Measurements from ENCODE around the gene ARMH1.
A peak's percentile ranks its signal among the peaks of the same experiment; 100 is the strongest.

Gene ARMH1

DNA sequence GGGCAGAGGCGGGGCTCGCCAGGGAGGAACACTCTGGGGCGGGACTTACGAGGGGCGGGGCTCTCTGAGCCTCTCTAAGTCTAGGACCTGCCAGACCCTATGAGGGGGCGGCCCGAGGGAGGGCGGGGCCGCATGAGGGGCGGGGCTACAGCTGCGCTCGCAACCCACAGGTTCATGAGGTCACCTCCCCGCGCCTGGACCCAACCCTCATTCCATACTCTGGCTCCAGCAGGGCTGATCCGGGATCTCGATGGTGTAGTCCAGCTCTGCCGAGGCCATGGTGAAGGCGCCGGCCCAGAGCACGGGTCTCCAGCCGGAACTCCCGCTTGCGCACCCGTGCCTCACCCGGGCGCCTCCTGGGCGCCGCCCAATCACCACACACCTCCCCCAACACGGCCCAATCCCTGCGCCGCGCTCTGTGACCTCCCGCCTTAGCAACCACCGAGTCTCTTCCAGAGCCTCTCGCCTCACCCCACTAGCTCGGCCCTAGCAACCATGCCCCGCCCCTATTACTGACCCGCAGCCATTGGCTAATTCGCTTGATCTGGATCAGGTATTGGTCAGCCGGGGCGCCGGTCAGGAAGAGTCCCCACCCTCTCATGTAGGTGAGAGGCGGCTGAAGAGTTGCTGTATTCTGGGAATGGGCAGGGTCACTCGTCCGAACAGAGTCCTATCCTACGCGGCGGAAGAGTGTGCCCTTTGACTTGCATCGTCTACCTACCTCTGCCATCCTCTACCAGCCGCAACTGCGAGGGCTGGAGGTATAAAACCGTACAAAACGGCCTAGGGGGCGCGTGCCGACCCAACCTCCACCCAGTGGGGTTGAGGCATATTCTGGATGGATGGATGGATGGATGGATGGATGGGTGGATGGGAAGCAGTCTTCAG, at the start of gene ARMH1, which contains the start of gene TMEM53:
Gene ARMH1, plus strand, starts transcription at position 602 of the 888 bp plus-strand sequence. CDS start 14,984 bp downstream, outside the sequence.
Gene TMEM53, minus strand, starts transcription at position 369 of the 888 bp plus-strand sequence. Its CDS starts 90 bp downstream, at position 279.
- peak; percentile 99 for DNase-seq (ENCODE audit: low read depth)

DNA sequence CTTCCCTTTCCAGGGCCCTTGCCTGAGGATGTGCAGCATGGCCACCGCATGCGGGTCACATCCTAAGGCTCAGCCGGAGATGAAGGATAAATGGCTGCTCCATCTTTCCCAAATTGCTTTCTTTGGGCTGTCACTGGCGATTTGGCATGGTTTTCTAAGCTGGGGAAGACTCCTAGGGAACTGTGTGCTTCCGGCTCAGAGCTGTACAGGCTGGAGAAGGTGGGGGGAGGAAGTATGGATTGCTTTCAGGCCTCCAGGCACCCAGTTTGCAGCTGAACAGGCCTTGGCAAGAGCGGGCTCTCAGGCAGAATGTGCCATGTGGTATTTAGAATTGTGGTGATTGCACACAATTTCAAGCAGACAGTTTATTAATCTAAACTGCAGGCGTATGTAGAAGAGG, 49.2 kb upstream of the ARMH1 start:
- no peak for DNase-seq (ENCODE audit: low read depth)

DNA sequence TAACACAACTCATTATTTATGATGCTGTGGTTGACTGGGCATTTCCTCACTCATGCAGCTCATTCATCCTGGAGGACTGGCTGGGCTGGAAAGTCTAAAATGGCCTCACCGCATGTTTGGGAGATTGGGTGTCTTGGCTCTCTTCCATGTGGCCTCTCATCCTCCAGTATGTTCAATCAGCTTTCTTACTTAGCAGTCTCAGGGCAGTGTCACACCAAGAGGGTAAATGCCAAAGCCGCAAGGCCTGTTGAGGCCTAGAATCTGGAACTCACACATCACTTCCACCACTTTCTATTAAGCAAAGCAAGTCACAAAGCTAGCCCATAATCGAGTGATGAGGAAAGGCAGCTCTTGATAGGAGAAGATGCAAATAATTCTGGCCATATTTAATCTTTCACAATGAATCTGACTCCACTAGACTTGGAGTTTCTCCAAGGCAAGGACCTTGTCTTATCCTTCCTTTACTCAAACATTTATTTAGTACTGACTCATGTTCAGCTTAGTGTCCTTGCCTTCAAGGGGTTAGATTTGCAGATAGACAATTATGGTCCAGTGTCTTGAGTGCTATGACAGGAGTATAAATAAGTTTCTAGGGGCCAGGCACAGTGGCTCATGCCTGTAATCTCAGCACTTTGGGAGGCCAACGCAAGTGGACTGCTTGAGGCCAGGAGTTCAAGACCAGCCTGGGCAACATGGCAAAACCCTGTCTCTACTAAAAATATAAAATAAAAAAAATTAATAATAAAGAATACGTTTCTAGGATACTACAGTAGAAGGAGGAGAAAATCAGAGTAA, 45.4 kb upstream of the ARMH1 start:
- DNase-seq (ENCODE audit: low read depth) = no peak

DNA sequence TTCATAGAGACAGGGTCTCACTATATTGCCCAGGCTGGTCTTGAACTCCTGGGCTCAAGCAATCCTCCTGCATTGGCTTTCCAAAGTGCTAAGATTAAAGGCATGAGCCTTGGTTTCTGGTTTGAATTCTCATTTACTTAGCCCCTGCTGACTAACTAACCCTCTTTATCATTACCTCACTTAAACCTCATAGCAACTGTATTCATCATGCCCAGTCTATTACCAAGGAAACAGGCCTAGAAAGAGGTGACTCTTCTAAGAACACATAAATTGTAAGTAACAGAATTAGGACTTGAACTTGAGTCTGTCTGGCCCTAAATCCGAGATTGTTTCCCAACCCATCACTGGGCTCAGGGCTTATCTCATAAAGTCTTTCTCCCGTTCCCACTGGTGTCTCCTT, 44.4 kb upstream of the ARMH1 start:
- no peak for DNase-seq (ENCODE audit: low read depth)

DNA sequence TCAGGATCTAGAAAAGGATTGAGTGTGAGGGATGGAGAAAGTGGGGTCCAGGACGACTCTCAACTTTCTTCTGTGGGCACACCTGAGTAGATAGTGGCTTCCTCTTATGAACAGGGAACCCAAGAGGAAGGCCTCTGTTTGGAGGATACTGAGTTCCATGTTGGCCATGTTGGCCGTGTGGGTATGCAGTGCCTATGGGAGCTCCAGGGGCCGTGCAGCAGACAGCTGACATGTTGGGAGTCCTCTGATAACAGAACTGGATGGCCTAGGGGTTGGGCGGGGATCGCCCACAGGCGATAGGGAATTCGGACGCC, 43.2 kb upstream of the ARMH1 start:
- DNase-seq (ENCODE audit: low read depth) = no peak

DNA sequence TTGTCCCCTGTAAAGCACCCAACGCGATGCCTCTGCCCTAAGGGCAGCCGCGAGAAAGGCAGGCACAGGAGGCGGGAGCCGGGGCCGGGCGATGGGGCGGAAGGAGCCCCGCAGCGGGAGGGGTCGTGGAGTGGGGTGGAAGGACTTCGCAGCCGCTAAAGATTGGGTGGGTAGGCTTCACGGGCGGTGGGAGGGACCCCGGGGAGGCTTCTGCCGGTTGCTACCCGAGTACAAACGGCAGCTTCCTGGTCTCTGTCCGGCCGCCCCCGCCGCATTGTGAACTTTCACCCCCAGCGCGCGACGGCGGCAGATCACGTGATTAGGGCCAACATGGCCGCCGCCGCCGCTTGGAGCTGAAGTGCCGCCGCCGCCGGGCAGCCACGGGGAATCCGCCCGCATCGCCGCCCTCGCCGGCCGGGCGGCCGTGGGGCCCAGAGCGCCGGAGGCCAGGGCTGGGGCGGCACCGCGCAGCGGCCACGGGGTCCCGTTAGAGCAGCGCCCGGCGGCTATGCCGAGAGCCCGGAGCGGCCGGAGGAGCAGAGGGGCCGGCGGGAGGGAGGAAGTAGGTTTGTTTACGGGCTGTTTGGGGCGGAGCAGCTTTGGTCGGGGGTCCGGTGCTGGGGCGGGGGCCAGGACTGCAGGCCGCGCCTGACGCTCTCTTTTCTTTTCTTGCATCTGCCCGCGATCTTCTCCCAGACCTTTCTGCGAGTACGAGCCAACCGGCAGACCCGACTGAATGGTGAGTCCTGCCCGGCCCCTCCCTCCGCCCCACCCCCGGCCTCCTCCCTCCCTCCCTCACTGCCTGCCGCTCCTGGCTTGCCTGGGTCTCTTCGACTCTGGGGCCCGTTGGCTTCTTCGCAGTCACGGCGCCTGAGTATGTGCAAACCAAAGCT, 42.6 kb upstream of the ARMH1 start:
- DNase-seq (ENCODE audit: low read depth) = peak; percentile 86

DNA sequence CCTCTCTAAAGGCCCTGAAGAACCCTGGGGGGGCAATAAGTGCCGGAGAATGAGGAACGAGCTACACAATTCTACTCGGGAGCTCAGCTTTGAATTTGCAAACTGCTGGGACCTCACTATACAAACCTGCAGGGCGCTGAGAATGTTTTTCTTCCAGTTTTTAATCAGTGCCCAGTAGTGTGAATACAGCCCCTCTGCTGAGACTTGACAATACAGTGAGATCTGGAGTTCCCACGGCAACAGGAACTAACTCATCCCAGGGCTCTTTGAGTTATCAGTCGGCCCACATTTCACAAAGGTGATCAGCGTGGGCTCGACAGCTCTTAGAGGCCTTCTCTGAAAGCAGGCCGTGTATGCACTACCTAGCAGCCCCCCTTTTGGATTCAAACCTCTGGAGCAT, 41.9 kb upstream of the ARMH1 start:
- no peak for DNase-seq (ENCODE audit: low read depth)

DNA sequence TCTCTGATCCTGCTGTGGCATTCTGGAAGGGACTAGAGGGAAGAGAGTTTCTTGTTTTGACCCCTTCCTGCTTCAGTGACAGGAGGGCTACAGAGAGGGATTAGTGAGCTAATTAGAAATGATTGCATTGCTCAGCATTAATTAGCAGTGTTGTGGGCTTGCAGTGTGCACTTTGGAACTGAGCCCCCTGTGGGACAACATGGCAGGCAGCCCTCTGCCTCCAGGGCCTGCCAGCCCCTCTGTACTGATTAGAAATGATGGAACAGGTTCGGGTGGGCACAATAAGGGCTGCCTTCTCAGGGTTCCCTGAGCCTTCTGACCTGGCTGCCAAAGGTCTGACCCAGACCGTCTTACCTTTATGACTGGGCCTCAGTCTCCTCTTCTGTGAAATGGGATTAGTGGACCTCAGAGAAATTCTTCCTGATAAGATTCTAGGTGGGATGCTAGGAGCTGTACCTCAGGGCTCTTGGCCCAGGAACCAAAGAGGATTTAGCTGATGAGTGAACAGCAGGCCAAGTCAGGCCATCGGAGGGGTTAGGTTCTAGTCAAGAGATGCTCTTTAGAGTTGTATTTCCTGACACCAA, 39.8 kb upstream of the ARMH1 start:
- no peak for DNase-seq (ENCODE audit: low read depth)

DNA sequence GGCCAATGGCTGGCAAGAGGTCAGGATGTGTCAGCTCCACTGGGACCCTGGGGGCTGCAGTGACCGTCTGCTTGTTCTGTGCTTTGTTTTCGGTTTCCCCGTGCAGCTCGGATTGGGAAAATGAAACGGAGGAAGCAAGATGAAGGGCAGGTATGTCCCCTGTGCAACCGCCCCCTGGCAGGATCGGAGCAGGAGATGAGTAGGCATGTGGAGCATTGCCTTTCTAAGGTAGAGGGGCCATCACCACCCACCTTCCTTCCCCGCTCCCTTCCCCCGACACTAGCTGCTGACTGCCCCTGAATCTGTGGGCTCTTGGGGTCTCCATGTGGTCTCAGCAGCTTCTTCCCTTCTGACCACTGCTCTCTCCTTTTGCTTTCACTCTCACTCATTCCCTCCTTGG, 39.1 kb upstream of the ARMH1 start:
- DNase-seq (ENCODE audit: low read depth) = no peak

DNA sequence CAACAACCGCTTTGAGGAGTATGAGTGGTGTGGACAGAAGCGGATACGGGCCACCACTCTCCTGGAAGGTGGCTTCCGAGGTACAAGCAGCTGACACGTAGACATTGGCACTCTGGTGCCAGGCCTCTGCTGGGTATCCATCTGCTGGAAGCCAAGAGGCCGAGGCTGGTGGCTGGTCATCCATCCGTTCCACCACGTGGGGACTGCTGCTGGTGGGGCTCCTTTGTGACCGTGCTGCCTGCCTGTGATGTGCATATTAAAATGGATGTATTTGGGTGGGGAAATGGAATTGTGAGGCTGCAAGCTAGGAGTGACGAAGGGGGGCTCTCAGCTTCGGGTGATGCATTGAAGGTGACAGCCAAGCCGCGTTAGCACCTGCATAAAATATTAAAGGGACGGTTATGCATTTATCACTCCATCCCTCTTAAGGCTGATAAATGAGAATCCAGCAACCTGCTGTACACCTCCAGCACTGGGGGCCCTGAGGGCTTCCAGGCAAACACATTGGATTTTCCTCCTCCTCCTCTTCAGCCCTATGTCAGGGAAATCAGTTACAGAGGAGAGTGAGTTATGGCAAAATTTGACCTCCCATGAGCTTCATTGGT, 38.3 kb upstream of the ARMH1 start:
- no peak for DNase-seq (ENCODE audit: low read depth)

DNA sequence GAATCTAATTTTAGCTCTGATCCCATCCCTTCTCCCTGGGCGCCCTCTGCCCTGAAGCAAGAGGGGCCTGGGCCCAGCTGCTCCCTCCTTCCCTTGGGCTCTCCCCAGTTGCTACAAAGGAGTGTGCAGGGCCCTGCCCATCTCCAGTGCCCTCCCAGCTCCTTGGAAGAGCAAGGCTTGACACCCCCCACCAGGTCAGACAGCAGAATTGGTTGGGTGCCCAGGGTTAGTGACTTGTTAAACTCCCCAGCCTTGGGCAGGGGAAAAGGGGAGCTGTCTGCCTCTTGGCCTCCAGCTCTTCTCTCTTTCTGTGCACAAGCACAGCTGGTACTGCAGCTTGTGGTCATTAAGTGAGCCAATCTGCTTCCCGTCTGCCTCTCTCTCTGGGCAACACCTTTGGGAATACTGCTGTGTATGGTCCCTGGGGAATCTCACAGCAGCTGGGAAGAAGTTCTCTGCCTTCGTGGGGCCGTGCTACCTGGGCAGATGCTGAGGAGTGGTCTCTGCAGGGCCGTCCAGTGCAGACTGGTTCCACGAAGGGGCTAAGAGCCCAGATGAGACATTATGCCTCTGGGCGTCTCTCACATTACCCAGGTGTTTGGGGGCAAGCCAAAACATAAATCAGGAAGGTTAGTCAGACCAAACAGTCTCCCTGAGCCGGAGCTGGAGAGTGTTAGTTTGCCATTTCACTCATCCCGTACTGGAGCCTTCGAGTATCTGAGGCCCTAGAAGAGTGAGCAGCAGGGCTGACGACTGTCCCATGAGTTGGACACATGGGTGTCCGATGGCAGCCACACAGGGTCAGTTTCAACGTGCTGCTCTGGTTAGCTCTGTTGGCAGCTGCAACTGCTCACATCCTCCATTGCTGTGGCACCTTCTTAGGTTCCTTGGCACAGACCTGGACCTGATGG, 37.6 kb upstream of the ARMH1 start:
- no peak for DNase-seq (ENCODE audit: low read depth)

DNA sequence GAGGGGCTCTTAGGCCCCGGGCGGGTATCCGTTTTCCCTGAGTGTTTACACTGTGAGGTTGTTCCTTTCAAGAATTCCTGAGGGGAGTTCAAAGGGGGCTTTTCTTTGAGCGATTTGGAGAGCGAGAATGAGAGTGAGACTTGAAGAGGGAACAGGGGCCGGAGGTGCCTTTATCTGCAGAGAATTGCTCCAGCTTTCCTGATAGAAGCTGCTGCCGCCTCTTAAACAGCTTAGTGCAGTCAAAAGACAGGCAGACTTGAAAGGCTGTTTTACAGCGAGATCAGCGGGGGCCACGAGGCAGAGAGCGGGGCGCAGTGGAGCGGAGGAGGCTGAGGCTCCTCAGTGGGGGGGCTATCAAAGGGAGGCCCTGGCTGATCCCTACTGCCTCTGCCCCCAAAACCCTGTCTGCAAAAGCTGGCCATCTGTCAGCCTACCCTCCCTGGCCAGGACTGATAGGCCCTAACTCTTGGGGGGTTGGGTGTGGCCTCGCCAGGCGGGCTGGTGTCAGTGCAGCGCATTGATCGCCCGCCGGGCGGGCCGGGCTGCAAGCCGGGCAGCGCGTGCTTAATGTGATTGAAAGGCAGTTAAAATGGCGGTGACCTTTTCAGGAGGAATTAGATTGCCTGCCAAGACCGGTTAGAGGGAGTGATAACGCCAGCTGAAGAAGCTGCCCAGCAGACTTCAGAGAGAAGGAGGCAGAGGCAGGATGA, 36.7 kb upstream of the ARMH1 start:
- DNase-seq (ENCODE audit: low read depth) = no peak

DNA sequence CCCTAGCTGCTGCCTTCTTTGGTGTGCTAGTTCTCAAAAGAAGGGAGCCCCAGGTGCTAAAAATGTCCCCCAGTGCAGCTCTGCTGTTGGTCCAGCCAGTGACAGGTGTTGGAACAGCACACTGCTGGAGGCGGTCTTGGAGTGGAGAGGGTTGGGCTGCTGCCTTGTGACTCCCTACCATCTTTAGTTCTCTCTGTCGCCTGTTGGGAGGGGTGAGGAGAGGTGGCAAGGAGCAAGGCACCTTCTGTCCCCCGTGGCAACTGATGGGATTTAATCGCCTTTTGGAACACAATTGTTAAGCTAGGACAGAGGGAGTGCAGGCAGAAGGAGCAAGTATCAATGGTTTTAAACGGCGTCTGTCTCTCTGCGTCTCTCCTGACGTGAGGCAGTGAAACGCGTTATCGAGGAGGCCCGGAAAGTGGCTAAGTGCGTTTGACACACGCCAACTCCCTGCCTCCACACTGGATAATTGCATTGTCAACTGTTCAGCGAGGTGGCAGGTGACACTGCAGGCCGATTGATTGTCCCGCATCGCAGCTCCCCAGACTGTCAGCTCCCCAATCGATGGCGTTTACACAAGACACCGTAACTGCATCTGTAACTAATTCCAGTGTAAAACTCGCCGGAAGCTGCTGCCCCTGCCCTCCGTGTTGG, 34.2 kb upstream of the ARMH1 start:
- no peak for DNase-seq (ENCODE audit: low read depth)

DNA sequence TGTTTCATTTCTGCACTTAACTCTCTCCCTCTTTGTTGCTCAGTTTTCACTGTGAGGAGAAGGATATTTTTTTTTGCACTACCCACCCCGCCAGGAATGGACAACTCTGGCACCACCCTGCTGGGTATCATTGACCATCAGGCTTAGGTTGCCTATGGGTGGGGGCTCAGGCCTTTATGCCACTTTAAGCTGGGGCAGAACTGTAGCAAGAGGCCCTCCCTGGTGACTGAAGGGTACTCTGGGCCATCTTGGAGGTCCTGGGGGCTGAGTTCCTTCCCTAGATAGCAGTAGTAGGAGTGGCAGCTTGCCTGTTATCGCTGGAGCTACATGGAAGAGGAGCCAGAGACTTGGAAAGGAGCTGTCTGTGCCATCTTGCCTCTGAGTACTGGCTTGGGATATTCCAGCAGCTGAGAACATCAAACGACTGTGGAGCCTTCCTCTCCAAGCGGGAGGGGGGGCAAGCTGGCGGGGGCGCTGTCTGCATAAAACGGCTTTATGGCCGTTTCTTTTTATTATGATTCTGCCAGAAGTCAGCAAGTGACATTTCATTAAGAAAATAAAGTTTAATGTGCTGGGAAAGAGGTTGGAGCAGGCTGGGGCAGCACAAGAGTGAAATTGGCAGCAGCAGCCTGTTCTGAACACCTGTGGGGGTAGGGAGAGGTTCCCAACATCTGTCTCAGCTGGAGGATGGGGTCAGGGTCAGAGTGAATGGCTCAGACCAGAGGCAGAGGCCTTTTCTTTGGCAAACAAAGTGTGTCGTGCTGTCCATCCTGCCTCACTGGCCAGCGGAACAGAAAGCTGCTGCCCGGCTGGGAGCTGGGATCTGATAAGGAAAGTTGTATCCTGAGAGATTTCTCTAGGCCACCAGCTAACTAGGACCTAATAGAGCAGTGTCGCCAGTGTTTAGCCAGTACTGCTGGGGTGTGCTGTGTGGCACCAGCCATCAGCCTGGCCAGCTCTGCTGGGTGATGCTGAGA, 33.1 kb upstream of the ARMH1 start:
- no peak for DNase-seq (ENCODE audit: low read depth)

DNA sequence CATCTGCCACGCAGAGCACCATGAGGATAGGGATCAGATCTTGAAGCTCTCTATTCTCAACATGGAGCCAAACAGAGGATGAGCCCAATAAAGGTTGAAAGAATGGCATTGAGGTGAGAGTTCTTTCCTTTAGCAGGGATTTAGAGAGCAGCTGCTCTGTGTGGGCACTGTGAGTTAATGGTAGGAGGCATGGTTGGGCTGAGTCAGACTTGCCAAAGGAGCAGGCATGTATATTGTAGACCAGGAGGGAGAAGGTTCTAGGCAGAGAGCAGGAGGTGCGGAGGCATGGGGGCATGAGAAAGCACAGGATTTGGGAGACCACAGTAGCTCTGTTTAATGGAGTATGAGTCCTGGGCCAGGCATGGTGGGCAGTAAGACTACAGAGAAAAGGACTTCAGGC, 32.3 kb upstream of the ARMH1 start:
- no peak for DNase-seq (ENCODE audit: low read depth)

DNA sequence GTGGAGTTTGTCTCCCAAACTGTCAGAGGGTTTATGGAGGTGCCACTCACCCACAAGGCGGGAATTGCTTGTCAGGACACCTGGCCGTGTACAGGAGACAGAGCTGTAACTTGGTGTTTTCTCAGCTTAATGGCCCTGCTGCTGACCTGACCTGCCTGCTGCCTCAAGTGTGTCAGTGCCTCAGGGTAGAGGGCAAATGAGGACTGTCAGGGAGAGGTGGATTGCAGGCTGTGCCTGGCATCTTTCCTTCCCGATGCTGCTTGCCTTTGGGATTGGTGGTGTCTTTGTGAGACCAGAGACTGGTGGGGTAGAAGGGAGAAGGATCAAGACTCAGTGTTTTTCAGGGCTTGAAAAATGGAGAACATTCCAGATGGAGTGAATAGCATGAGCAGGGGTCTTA, 31.6 kb upstream of the ARMH1 start:
- DNase-seq (ENCODE audit: low read depth) = no peak

DNA sequence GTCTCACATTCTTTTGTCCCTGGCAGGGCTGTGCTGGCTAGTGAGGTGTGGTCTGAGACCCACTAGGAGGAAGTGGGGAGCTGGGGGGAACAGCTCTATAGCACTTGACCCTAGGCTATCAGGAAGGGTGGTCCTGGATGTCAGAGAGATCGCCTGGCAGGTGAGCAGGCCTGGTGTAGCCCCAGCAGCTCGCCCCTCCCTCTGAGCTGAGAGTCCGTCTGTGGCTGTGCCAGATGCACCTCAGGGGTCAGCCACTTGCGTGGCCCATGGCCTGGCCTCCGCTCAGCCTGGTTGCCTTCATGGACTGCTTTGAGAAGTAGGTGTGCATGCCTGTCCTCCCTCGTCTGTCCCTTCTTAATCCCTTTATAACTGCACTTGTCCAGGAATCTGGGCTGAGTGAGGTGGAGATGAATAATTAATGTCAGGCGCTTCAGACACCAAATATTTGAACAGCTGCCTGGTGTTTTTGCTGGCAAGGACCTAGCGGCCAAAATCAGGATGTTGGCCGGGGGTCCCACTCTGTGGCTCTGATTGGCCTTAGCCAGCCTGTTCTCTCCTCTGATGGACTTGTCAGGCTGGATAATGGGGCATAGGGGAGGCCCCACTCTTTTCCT, 30.7 kb upstream of the ARMH1 start:
- DNase-seq (ENCODE audit: low read depth) = no peak

DNA sequence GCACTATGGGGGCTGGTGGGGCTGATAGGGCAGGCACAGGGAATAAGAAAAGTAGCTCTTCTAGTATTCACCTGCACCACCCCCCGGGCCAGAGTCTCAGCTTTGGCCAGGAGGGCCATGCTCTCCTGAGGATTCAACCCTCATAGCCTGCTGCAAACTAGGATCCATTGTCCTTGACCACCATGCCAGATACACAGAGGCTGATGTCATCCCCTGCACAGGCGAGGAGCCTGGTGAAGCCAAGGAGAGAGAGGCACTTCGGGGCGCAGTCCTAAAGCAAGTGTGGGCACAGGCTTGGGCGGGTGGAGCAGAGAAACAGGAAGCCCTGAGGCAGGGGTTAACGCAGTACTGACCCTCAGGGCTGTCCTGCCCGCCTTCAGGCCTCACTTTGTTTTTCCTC, 29.7 kb upstream of the ARMH1 start:
- DNase-seq (ENCODE audit: low read depth) = no peak

Measured in fibroblast of the conjunctiva (primary cell).